GM18499 (cell line): ENCODE data around the gene SAFB.

Source experiments
- ATAC-seq: cut with Tn5 transposase; IDR thresholded peaks from one replicate; pipeline ENCODE4 v1.9.1; 2021; ENCODE audit warnings: moderate number of reproducible peaks; ENCODE audit not compliant: insufficient read depth, unreplicated experiment

Gene SAFB

GRCh38 chr19:5717215-5717935, 94.5 kb downstream of the SAFB start:
- no peak for ATAC-seq
